K562 (cell line): ENCODE measurements around the gene GLRX3. TPM values are rescaled to one million over a fixed set of nuclear protein-coding genes. Genes with fewer than 3 reads are reported as not detected.

Experiments used
- ATAC-seq: fragments of 200-7000 bp; cut with Tn5 transposase; 3 replicates; pipeline ENCODE4 v1.9.1; 2020; ENCODE audit warnings: moderate library complexity
- BruUV-seq: library from RNA; stranded (reverse); fragments of 400-500 nt; replicated peaks from 2 replicates; lab custom pipeline; 2021; lab: Mats Ljungman, UMichigan
- CTCF ChIA-PET: fragments of 300-600 bp; formaldehyde crosslinking; extraction: SDS; loops from one replicate; lab custom pipeline; 2021; ENCODE audit warnings: low intra/inter-chr PET ratio; lab: Yijun Ruan, JAX
- POLR2A ChIA-PET: fragments of 300-600, 350-650 bp; sonication (Branson Sonifier 250); formaldehyde crosslinking; extraction: SDS; loops from one replicate; lab custom pipeline; 2021; ENCODE audit warnings: antibody characterized with exemption, inconsistent platforms; lab: Yijun Ruan, JAX
- DNase-seq, 4 experiments: peaks; one replicate each; pipeline versions ENCODE4 v3.0.0 to v3.0.0-alpha.2; 2011 to 2018; ENCODE audit warnings: low spot score in 3 of 4, mixed read lengths in 3 of 4; ENCODE audit errors: extremely low read depth in 1 of 4
- FAIRE-seq: peaks from 2 replicates; lab custom pipeline; 2011; peaks lifted over from hg19 to GRCh38; lab: Jason Lieb, UNC
- H2AFZ ChIP-seq: 2 replicates; pipeline ENCODE4 v1.6.0; 2011; ENCODE audit warnings: low read depth, low read length, control low read depth, inconsistent platforms
- H3K27ac ChIP-seq: fragments of 200-600 bp; 3 replicates; pipeline ENCODE4 v1.8.0; 2011; ENCODE audit warnings: low read depth, mild to moderate bottlenecking, control low read depth, inconsistent platforms, low read length, moderate library complexity, mixed read lengths; ENCODE audit errors: extremely low read depth
- H3K27me3 ChIP-seq, 2 experiments: fragments of 300-600 bp in 1 of 2; 2 replicates in 1 of 2; 3 replicates in 1 of 2; pipeline versions ENCODE4 v1.6.0 to v1.8.0; 2011; ENCODE audit warnings: inconsistent platforms in 2 of 2, low read length in 2 of 2, mild to moderate bottlenecking in 1 of 2, mixed read lengths in 1 of 2, moderate library complexity in 1 of 2; ENCODE audit not compliant: control insufficient read depth in 2 of 2, insufficient read depth in 2 of 2
- H3K36me3 ChIP-seq: fragments of 300-600 bp; 3 replicates; pipeline ENCODE4 v1.8.0; 2011; ENCODE audit warnings: mild to moderate bottlenecking, low read length, inconsistent platforms; ENCODE audit not compliant: control insufficient read depth, insufficient read depth
- H3K4me1 ChIP-seq, 2 experiments: fragments of 200-600 bp in 1 of 2; replicated peaks in 1 of 2; 2 replicates in 1 of 2; 3 replicates in 1 of 2; pipeline versions ENCODE4 v1.5.1 to v1.8.0; 2011; ENCODE audit warnings: inconsistent platforms in 2 of 2, low read length in 2 of 2, mild to moderate bottlenecking in 1 of 2, mixed read lengths in 1 of 2, moderate library complexity in 1 of 2; ENCODE audit not compliant: control insufficient read depth in 2 of 2, insufficient read depth in 2 of 2
- H3K4me2 ChIP-seq: 2 replicates; pipeline ENCODE4 v1.6.1; 2011; ENCODE audit warnings: low read length, control low read depth, inconsistent platforms, mixed read lengths; ENCODE audit not compliant: insufficient read depth
- H3K4me3 ChIP-seq: fragments of 200-600 bp; sonication (generic), shearing (Covaris generic); 2 replicates; pipeline ENCODE4 v1.5.1; 2016; ENCODE audit warnings: control low read depth, inconsistent platforms
- H3K79me2 ChIP-seq: fragments of 200-600 bp; 3 replicates; pipeline ENCODE4 v1.8.0; 2011; ENCODE audit warnings: low read length, inconsistent platforms; ENCODE audit not compliant: control insufficient read depth, insufficient read depth
- H3K9ac ChIP-seq, 2 experiments: 2 replicates each; pipeline versions ENCODE4 v1.6.0 to v1.6.1; 2011; ENCODE audit warnings: low read depth in 2 of 2, low read length in 2 of 2, control low read depth in 1 of 2, inconsistent platforms in 1 of 2, mild to moderate bottlenecking in 1 of 2, mixed read lengths in 1 of 2; ENCODE audit not compliant: insufficient read depth in 1 of 2
- H3K9me1 ChIP-seq: one replicate; pipeline ENCODE4 v1.6.0; 2011; ENCODE audit warnings: inconsistent platforms, mild to moderate bottlenecking, low read length, moderate library complexity; ENCODE audit not compliant: control insufficient read depth, insufficient read depth
- H3K9me3 ChIP-seq: replicated peaks from 2 replicates; pipeline ENCODE4 v1.5.1; 2011; ENCODE audit warnings: low read depth, low read length, inconsistent platforms; ENCODE audit not compliant: control insufficient read depth, insufficient read depth
- H4K20me1 ChIP-seq: replicated peaks from 2 replicates; pipeline ENCODE4 v1.6.1; 2011; ENCODE audit warnings: low read length, inconsistent platforms, mixed read lengths; ENCODE audit not compliant: control insufficient read depth, insufficient read depth
- CTCFL ChIP-seq: IDR thresholded peaks from 2 replicates; pipeline ENCODE4 v1.6.1; 2011; ENCODE audit warnings: borderline replicate concordance, low read depth, mild to moderate bottlenecking, moderate library complexity, low read length; ENCODE audit not compliant: insufficient read depth, poor library complexity, severe bottlenecking
- ZBTB43 ChIP-seq: sonication (generic); formaldehyde crosslinking; IDR thresholded peaks from 2 replicates; pipeline ENCODE4 v1.8.0; 2023; ENCODE audit warnings: mild to moderate bottlenecking, missing genetic modification reagents
- WGBS: fragments of 100-300 bp; shearing (Covaris generic); methylation state at CpG from one replicate; pipeline ENCODE4 v1.1.6; 2016; ENCODE audit warnings: low coverage, mixed read lengths; ENCODE audit not compliant: insufficient coverage; ENCODE audit errors: missing lambda C conversion rate; 5-methylcytosine and 5-hydroxymethylcytosine counted together
- in situ Hi-C: fragments of 300-500 bp; cut with MboI; formaldehyde crosslinking; loops from 4 replicates; pipeline ENCODE4 v1.15.0; 2018; ENCODE audit warnings: inconsistent platforms, mixed read lengths
- intact Hi-C: fragments of 100-400 bp; cut with micrococcal nuclease; formaldehyde crosslinking; loops from 2 replicates; pipeline ENCODE4 v1.14.2; 2022
- polyA plus RNA-seq, 8 experiments: library from polyadenylated mRNA; depleted of rRNA in 4 of 8; stranded (reverse) in 5 of 8; unstranded in 3 of 8; fragments of >200 nt; fragmentation: Nextera tagmentation in 2 of 8; fragmentation: Illumina TruSeq in 1 of 8; extraction: Ambion mirVana in 2 of 8; extraction: Trizol in 1 of 8; gene quantifications; 2 replicates each; pipeline versions ENCODE4 v1.2.1 to v1.2.3, GENCODE V29; 2011 to 2014; ENCODE audit warnings: inconsistent platforms in 1 of 8, missing spikeins in 1 of 8
- total RNA-seq, 7 experiments: library from RNA; depleted of rRNA in 6 of 7; stranded (reverse); fragments of >200 nt in 6 of 7; fragmentation: Illumina TruSeq in 2 of 7; extraction: Trizol in 2 of 7; gene quantifications; 2 replicates each; pipeline versions ENCODE4 v1.2.1 to v1.2.3, GENCODE V29; 2011 to 2021; ENCODE audit warnings: low replicate concordance in 1 of 7

The GLRX3 gene
- total and polyA plus RNA-seq, 9 of the 15 experiments (the other 6 are each of a cell fraction or from before 2014, with no cell fraction given), result 115 to 190 (median 169) TPM

- H3K9ac ChIP-seq, result no peak overlapping the region
- in situ Hi-C loops (no loop called here), intact Hi-C loops (no loop called here)
- FAIRE-seq (no peak), ATAC-seq (no peak), DNase-seq (no peak)
- no peak overlapping the region for H3K27ac ChIP-seq
- no peaks in the 10 kb centered on the region for H4K20me1 ChIP-seq
- WGBS, result no CpG with 5 or more reads among the region's 3 CpGs
- H3K4me3 ChIP-seq, result no peak overlapping the region
- no peaks in the 10 kb centered on the region for H3K79me2 ChIP-seq
- no peaks in the 10 kb centered on the region for H3K9me1 ChIP-seq
- CTCF ChIA-PET, result no interaction called here
- no peak overlapping the region for H3K4me2 ChIP-seq
- no TSS peak for BruUV-seq
- TF ChIP-seq CTCFL (no peak), ZBTB43 (CRISPR knock-in tag) (peak; percentile 89; the same call in 1 of the 2 replicates)
- H2AFZ ChIP-seq, result no peak overlapping the region
- POLR2A ChIA-PET, result no interaction called here
- H3K27me3 ChIP-seq, result no peaks in the 10 kb centered on the region
- peaks cover 0 to 6% of the 10 kb centered on the region in 2 experiments; a peak in 2 of 5 replicates for H3K4me1 ChIP-seq
- H3K9me3 ChIP-seq, result no peaks in the 10 kb centered on the region
- no peaks in the 10 kb centered on the region for H3K36me3 ChIP-seq
Observed at GRCh38 chr10:130207205-130207604, 71.0 kb downstream of the GLRX3 start.
